Glutamatergic neuron (in vitro differentiated cells): ENCODE results near the gene DNM3. TPM values are rescaled to one million over a fixed set of nuclear protein-coding genes. Genes with fewer than 3 reads are reported as not detected.

Experiments used
- DNase-seq: peaks from one replicate; pipeline ENCODE4 v3.0.0; 2022
- H3K27ac Mint-ChIP-seq: one replicate; pipeline ENCODE4 v1.8.0; 2020; ENCODE audit warnings: mild to moderate bottlenecking, mixed read lengths, inconsistent platforms; ENCODE audit not compliant: unreplicated experiment
- H3K27me3 Mint-ChIP-seq: one replicate; pipeline ENCODE4 v1.8.0; 2020; ENCODE audit warnings: mild to moderate bottlenecking, moderate library complexity, mixed read lengths, inconsistent platforms; ENCODE audit not compliant: unreplicated experiment
- H3K36me3 Mint-ChIP-seq: one replicate; pipeline ENCODE4 v1.8.0; 2020; ENCODE audit warnings: mild to moderate bottlenecking, mixed read lengths, inconsistent platforms; ENCODE audit not compliant: unreplicated experiment
- H3K4me1 Mint-ChIP-seq: one replicate; pipeline ENCODE4 v1.8.0; 2020; ENCODE audit warnings: mild to moderate bottlenecking, low read depth, mixed read lengths, inconsistent platforms; ENCODE audit not compliant: unreplicated experiment
- H3K4me3 Mint-ChIP-seq: one replicate; pipeline ENCODE4 v1.8.0; 2020; ENCODE audit warnings: mild to moderate bottlenecking, mixed read lengths, inconsistent platforms; ENCODE audit not compliant: unreplicated experiment
- H3K9me3 Mint-ChIP-seq: one replicate; pipeline ENCODE4 v1.8.0; 2020; ENCODE audit warnings: mild to moderate bottlenecking, moderate library complexity, mixed read lengths, inconsistent platforms; ENCODE audit not compliant: unreplicated experiment
- CTCF ChIP-seq: fragments of 200-600 bp; sonication (generic); IDR thresholded peaks from one replicate; pipeline ENCODE4 v1.5.0; 2021; ENCODE audit not compliant: partially characterized antibody, unreplicated experiment
- total RNA-seq: library from RNA; stranded (reverse); fragmentation: NEBNext Ultra II Directional; extraction: Animal tissue kit (Norgen Biotek cat#: 25700); gene quantifications from one replicate; pipeline ENCODE4 v1.2.1, GENCODE V29; 2021; ENCODE audit not compliant: unreplicated experiment

The DNM3 gene
- total RNA-seq, 1 donor from 2014 or later: 11.4 TPM

DNA sequence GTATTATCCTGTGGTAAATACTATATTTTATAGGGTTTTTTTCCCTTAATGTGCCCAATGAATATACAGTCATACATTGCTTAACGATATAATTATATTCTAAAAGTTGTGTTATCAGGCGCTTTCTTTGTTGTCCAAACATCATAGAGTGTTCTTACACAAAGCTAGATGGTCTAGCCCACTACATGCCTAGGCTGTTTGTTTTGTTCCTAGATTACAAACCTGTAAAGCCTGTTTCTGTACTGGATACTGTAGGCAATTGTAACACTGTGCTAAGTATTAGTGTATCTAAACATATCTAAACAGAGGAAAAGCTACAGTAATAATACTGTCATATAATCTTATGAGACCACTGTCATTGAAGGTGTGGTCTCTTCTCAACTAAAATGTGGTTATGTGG is 336.6 kb downstream of the DNM3 start:
- Mint-ChIP-seq H3K9me3 (peaks cover 2% of the 10 kb centered on the region), H3K4me1 (no peaks in the 10 kb centered on the region), H3K27me3 (peaks cover 1% of the 10 kb centered on the region), H3K4me3 (no peak overlapping the region), H3K36me3 (no peaks in the 10 kb centered on the region), H3K27ac (no peak overlapping the region)
- TF ChIP-seq CTCF: no peak
- DNase-seq: no peak

- Mint-ChIP-seq H3K4me1 (no peaks in the 10 kb centered on the region), H3K27me3 (peaks cover 1% of the 10 kb centered on the region), H3K4me3 (no peak overlapping the region), H3K36me3 (no peaks in the 10 kb centered on the region), H3K9me3 (peaks cover 2% of the 10 kb centered on the region), H3K27ac (no peak overlapping the region)
- no peak for DNase-seq
- TF ChIP-seq CTCF: no peak
These were observed 337.6 kb downstream of the DNM3 start for GRCh38 chr1:172178886-172179285.

DNA sequence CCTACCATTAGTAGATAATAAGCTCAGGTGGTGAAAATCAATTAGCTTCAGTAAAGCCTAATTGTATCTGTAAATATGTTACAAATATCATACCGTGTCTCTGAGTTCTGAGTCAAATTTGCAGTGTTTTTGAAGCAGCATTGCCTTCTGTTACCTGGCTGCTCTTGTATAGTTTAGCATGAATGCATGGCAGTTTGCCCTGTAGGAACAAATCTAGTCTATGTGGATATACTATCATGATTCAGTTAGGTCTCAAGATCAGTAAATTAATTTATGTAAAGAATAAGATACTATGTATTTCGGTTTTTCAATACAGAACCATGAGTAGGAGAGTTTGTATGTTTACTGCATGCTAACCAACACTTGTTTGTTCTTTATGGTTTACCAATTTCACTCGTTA is 338.6 kb downstream of the DNM3 start:
- peaks cover 1% of the 10 kb centered on the region for H3K27me3 Mint-ChIP-seq
- no peaks in the 10 kb centered on the region for H3K4me1 Mint-ChIP-seq
- no peak overlapping the region for H3K27ac Mint-ChIP-seq
- H3K9me3 Mint-ChIP-seq: peaks cover 2% of the 10 kb centered on the region
- H3K36me3 Mint-ChIP-seq: no peaks in the 10 kb centered on the region
- DNase-seq: no peak
- H3K4me3 Mint-ChIP-seq: no peak overlapping the region
- no peak for TF ChIP-seq CTCF

DNA sequence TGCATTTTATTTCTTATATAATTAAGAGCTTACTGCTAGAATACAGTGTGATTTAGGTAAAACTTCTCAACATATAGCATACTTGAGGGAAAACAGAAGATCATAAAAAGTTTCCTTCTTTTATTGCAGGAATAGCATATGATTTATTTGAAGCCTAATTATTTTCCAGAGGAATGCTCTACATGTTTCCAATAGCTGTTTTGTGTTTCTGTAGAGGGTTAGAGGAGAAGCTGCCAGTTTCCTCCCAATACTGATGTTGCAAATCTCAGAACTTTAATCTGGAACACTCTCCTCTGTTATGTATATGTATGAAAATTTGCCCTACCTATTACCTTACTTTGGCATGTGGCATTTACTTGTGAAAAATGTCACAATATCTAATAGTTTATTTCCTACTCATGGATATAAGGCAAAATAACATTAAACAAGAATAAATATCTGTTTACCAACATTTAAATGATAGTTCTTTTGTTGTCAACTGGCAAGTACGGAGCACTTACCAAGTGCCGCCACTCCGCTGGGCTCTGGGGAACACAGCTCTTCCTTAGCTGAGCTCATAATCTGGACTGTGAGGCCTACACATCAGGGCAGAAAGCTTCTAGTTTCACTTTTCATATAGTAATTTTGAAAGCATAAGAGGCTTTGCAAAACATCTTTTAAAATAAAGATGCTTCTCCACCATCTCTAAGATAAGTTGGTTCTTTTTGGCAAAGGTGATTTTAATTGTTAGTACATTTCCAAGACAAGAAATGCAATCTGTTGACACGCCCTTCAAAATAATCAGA is 339.4 kb downstream of the DNM3 start:
- peak; percentile 25 for DNase-seq
- H3K27me3 Mint-ChIP-seq: peaks cover 1% of the 10 kb centered on the region
- no peaks in the 10 kb centered on the region for H3K4me1 Mint-ChIP-seq
- no peak for TF ChIP-seq CTCF
- H3K36me3 Mint-ChIP-seq: no peaks in the 10 kb centered on the region
- H3K9me3 Mint-ChIP-seq: peaks cover 2% of the 10 kb centered on the region
- no peak overlapping the region for H3K4me3 Mint-ChIP-seq
- no peak overlapping the region for H3K27ac Mint-ChIP-seq

DNA sequence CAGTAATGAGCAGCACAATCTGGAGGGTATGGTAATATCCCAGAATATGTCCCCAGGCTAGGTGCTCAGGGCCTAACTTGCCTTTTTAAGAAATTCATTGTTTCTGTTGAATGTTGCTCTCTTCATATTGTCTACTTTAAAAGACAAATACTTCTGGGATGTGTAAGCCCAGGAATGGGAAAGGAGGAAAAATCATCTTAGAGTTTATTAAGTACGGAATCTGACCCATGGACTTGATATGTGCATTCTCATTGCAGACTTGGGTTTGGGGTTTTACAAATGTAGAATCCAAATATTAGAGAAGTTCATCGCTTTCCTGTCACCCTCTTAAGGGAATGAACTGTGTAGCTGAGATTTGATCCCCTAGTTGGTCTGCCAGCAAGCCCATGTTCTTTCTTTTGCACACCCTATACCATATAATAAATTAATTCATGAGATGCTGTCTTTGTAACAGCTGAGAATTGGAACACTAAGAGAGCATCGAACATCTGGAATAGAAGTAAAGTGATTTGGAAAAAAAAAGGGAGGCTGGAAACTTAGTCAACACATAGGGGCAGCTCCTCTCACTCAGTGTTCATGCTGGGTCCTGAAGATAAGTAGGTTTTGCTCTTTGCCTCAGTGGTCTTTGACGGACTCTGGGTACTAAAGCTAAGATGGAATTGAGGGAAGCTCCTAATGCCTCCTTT is 343.4 kb downstream of the DNM3 start:
- no peak overlapping the region for H3K4me3 Mint-ChIP-seq
- H3K9me3 Mint-ChIP-seq: no peaks in the 10 kb centered on the region
- H3K4me1 Mint-ChIP-seq: no peaks in the 10 kb centered on the region
- DNase-seq: no peak
- no peaks in the 10 kb centered on the region for H3K36me3 Mint-ChIP-seq
- no peaks in the 10 kb centered on the region for H3K27me3 Mint-ChIP-seq
- no peak overlapping the region for H3K27ac Mint-ChIP-seq
- TF ChIP-seq CTCF: no peak
